ENCODE measurements around the gene NMT1. TPM values are rescaled to one million over a fixed set of nuclear protein-coding genes. Genes with fewer than 3 reads are reported as not detected.

NMT1 gene
- total RNA-seq, 1 experiment from 2014 or later = 173 TPM

- TF ChIP-seq ZBTB33 (IDR thresholded peaks at IDR 0.05; ENCODE audit: extremely low read depth, insufficient replicate concordance, low read length) (no peak), ELF1 (IDR thresholded peaks at IDR 0.05; ENCODE audit: borderline replicate concordance, low read depth) (no peak), POLR2A (IDR thresholded peaks at IDR 0.05; ENCODE audit: borderline replicate concordance, extremely low read depth, insufficient read depth, insufficient read length) (no peak), EZH2 (IDR thresholded peaks at IDR 0.05) (no peak)
- TF ChIP-seq, protein P1, sequence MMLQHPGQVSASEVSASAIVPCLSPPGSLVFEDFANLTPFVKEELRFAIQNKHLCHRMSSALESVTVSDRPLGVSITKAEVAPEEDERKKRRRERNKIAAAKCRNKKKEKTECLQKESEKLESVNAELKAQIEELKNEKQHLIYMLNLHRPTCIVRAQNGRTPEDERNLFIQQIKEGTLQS (IDR thresholded peaks at IDR 0.05) = no peak
Observed at GRCh38 chr17:45096141-45096540, 35.0 kb downstream of the NMT1 start (continued).

- peaks cover 23% of the 10 kb centered on the region for H3K79me2 ChIP-seq (ENCODE audit: insufficient read depth, low read length)
- H3K9ac ChIP-seq (ENCODE audit: low read length) = no peak overlapping the region
- peaks cover 3 to 19% of the 10 kb centered on the region in 2 experiments for H3K4me1 ChIP-seq (ENCODE audit: control insufficient read depth in 1 of 2, insufficient read depth in 2 of 2, low read length in 2 of 2)
- H2AFZ ChIP-seq (ENCODE audit: low read depth, low read length, poor library complexity, severe bottlenecking) = no peak overlapping the region
- H3K4me2 ChIP-seq (ENCODE audit: low read length) = no peak overlapping the region
- intact Hi-C loops (cut with micrococcal nuclease) = loop anchor here (1.0 to 10.0 kb wide), 2 partner anchors 36 to 322 kb away; no protein-coding TSS in a partner anchor
- no peaks in the 10 kb centered on the region for H4K20me1 ChIP-seq (ENCODE audit: insufficient read depth)
- H3K9me3 ChIP-seq (ENCODE audit: control insufficient read depth in 1 of 2, insufficient read depth in 1 of 2, low read depth in 1 of 2, low read length in 2 of 2) = no peaks in the 10 kb centered on the region
- BruUV-seq (replicated peaks) = no TSS peak
- no peak for DNase-seq (ENCODE audit: low read depth, low spot score)
- no peaks in the 10 kb centered on the region for H3K9me2 ChIP-seq (ENCODE audit: insufficient read depth)
- H3K4me3 ChIP-seq (replicated peaks in 1 of 2; ENCODE audit: low read depth in 1 of 2, low read length in 2 of 2) = no peak overlapping the region
- no peaks in the 10 kb centered on the region for H3K27me3 ChIP-seq (ENCODE audit: insufficient read depth, low read length)
- ChIA-PET CTCF (interaction anchor here (0.6 to 1.1 kb wide), 2 partner anchors 37 to 38 kb away, joined by 3 read pairs; partner anchors contain the start of gene ACBD4), POLR2A (no interaction called here), RAD21 (ENCODE audit: low non-redundant PET in 1 of 2, low total read pairs in 2 of 2, uncharacterized antibody in 2 of 2, unreplicated experiment in 2 of 2) (no interaction called here)
- TF ChIP-seq MAX (IDR thresholded peaks at IDR 0.05) (no peak), FOSL1 (IDR thresholded peaks at IDR 0.05; ENCODE audit: low read depth) (no peak), EZH2phosphoT487 (IDR thresholded peaks at IDR 0.05; ENCODE audit: borderline replicate concordance) (no peak), POLR2A (IDR thresholded peaks at IDR 0.05; ENCODE audit: borderline replicate concordance, extremely low read depth, insufficient read depth, insufficient read length) (no peak), POLR2AphosphoS5 (IDR thresholded peaks at IDR 0.05; ENCODE audit: low read depth, low read length) (no peak)
- no peak for ATAC-seq
- H3K36me3 ChIP-seq (ENCODE audit: control insufficient read depth in 1 of 2, insufficient read depth in 2 of 2, low read length in 2 of 2) = peaks cover 41 to 57% of the 10 kb centered on the region in 2 experiments
- no peak overlapping the region for H3K27ac ChIP-seq (ENCODE audit: low read depth, low read length)
Observed at GRCh38 chr17:45096926-45097325, 35.8 kb downstream of the NMT1 start.

Data from HCT116 (cell line).